IMR-90 (cell line): ENCODE results near the gene SPTB.

ENCODE experiments used
- MXI1 ChIP-seq: IDR thresholded peaks from 2 replicates; pipeline ENCODE4 v1.6.1; 2012; ENCODE audit warnings: low read depth, mild to moderate bottlenecking, low read length, moderate library complexity, borderline replicate concordance
- NFE2L2 ChIP-seq: fragments of 150-350 bp; IDR thresholded peaks from 2 replicates; pipeline ENCODE4 v1.6.1; 2016; ENCODE audit warnings: low read depth, mild to moderate bottlenecking, low read length
- POLR2A ChIP-seq: IDR thresholded peaks from 2 replicates; pipeline ENCODE4 v1.6.1; 2012; ENCODE audit warnings: mild to moderate bottlenecking, low read depth, low read length
- RAD21 ChIP-seq: IDR thresholded peaks from 2 replicates; pipeline ENCODE4 v1.6.1; 2012; ENCODE audit warnings: low read length, improper control_type of control experiment
- RCOR1 ChIP-seq: IDR thresholded peaks from 2 replicates; pipeline ENCODE4 v1.6.1; 2012; ENCODE audit warnings: mild to moderate bottlenecking, low read length, improper control_type of control experiment; ENCODE audit not compliant: insufficient replicate concordance
- RFX5 ChIP-seq: IDR thresholded peaks from 2 replicates; pipeline ENCODE4 v1.8.0; 2012; ENCODE audit warnings: low read depth, mild to moderate bottlenecking, low read length, moderate library complexity
- SMC3 ChIP-seq: fragments of 150-350 bp; IDR thresholded peaks from 2 replicates; pipeline ENCODE4 v1.6.1; 2016; ENCODE audit warnings: low read depth, mild to moderate bottlenecking, antibody characterized with exemption, low read length, moderate library complexity
- TF ChIP-seq, protein P1 (sequence below): conservative IDR thresholded peaks from 2 replicates; pipeline ENCODE4 v1.5.1; 2012; ENCODE audit warnings: mild to moderate bottlenecking, low read depth, low read length, improper control_type of control experiment

DNA sequence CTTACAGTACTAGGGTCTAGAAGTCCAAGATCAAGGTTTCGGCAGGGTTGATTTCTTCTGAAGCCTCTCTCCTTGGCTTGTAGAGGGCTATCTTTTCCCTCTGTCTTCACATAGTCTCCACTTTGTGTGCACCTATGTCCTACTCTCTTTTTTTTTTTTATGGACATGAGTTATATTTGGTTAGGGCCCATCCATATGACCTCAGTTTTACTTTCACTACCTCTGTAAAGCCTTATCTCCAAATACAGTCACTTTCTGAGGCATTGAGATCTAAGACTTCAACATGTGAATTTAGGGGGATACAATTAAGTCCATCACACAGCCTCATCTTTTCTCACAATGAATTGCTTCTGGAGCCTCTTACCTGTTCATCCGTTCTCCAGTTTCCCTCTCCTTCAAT, 5.9 kb upstream of the SPTB start:
- no peak for TF ChIP-seq RFX5
- TF ChIP-seq, protein P1, sequence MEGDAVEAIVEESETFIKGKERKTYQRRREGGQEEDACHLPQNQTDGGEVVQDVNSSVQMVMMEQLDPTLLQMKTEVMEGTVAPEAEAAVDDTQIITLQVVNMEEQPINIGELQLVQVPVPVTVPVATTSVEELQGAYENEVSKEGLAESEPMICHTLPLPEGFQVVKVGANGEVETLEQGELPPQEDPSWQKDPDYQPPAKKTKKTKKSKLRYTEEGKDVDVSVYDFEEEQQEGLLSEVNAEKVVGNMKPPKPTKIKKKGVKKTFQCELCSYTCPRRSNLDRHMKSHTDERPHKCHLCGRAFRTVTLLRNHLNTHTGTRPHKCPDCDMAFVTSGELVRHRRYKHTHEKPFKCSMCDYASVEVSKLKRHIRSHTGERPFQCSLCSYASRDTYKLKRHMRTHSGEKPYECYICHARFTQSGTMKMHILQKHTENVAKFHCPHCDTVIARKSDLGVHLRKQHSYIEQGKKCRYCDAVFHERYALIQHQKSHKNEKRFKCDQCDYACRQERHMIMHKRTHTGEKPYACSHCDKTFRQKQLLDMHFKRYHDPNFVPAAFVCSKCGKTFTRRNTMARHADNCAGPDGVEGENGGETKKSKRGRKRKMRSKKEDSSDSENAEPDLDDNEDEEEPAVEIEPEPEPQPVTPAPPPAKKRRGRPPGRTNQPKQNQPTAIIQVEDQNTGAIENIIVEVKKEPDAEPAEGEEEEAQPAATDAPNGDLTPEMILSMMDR: no peak
- no peak for TF ChIP-seq POLR2A
- no peak for TF ChIP-seq MXI1
- no peak for TF ChIP-seq NFE2L2
- TF ChIP-seq RAD21: no peak
- TF ChIP-seq SMC3: no peak
- no peak for TF ChIP-seq RCOR1
